HG02981 (cell line): Measurements from ENCODE around the gene PGA3.
"Not testable (repeated sequence)": the region's sequence is repeated elsewhere in the genome, so short reads cannot be mapped to it uniquely, and the experiment has no call there.

Experiments used
- ATAC-seq: cut with Tn5 transposase; IDR thresholded peaks from one replicate; pipeline ENCODE4 v1.9.1; 2021; ENCODE audit warnings: mild to moderate bottlenecking, moderate library complexity; ENCODE audit not compliant: unreplicated experiment

The PGA3 gene

GRCh38 chr11:61204502-61205059 is 1.3 kb downstream of the PGA3 start:
- not testable (repeated sequence) for ATAC-seq

GRCh38 chr11:61207636-61208310 is 4.5 kb downstream of the PGA3 start:
- not testable (repeated sequence) for ATAC-seq

- not testable (repeated sequence) for ATAC-seq
Observed at GRCh38 chr11:61210629-61211028, 7.3 kb downstream of the PGA3 start.

GRCh38 chr11:61211327-61211952 is 8.1 kb downstream of the PGA3 start:
- ATAC-seq = not testable (repeated sequence)

- not testable (repeated sequence) for ATAC-seq
Observed at GRCh38 chr11:61212202-61212601, 8.9 kb downstream of the PGA3 start.

- ATAC-seq = not testable (repeated sequence)
Observed at GRCh38 chr11:61213711-61214324, 10.5 kb downstream of the PGA3 start.

- ATAC-seq = not testable (repeated sequence)
Observed at GRCh38 chr11:61218306-61218705, 15.0 kb downstream of the PGA3 start.

GRCh38 chr11:61219016-61219415 is 15.7 kb downstream of the PGA3 start:
- not testable (repeated sequence) for ATAC-seq

GRCh38 chr11:61222047-61222446 is 18.7 kb downstream of the PGA3 start, which contains the start of gene PGA4:
TSS of gene PGA4 (plus strand) at chr11:61222347. CDS start at chr11:61222401, 54 bp downstream.
- not testable (repeated sequence) for ATAC-seq

- not testable (repeated sequence) for ATAC-seq
Observed at GRCh38 chr11:61222692-61223091, 19.4 kb downstream of the PGA3 start.

- not testable (repeated sequence) for ATAC-seq
Observed at GRCh38 chr11:61226457-61227137, 23.3 kb downstream of the PGA3 start.

GRCh38 chr11:61229458-61229857 is 26.1 kb downstream of the PGA3 start:
- ATAC-seq = not testable (repeated sequence)

GRCh38 chr11:61231033-61231432 is 27.7 kb downstream of the PGA3 start:
- ATAC-seq = not testable (repeated sequence)

- not testable (repeated sequence) for ATAC-seq
Observed at GRCh38 chr11:61231585-61231984, 28.3 kb downstream of the PGA3 start.

- not testable (repeated sequence) for ATAC-seq
Observed at GRCh38 chr11:61232548-61233145, 29.3 kb downstream of the PGA3 start.

GRCh38 chr11:61237130-61237529 is 33.8 kb downstream of the PGA3 start:
- not testable (repeated sequence) for ATAC-seq

GRCh38 chr11:61240288-61240687 is 37.0 kb downstream of the PGA3 start:
- ATAC-seq = not testable (repeated sequence)

- not testable (repeated sequence) for ATAC-seq
Observed at GRCh38 chr11:61240875-61241274, 37.6 kb downstream of the PGA3 start, which contains the start of gene PGA5. TSS of gene PGA5 (plus strand) at chr11:61241175. CDS start at chr11:61241227, 52 bp downstream.

- not testable (repeated sequence) for ATAC-seq
Observed at GRCh38 chr11:61241526-61241925, 38.2 kb downstream of the PGA3 start.

- not testable (repeated sequence) for ATAC-seq
Observed at GRCh38 chr11:61245284-61245964, 42.1 kb downstream of the PGA3 start.
